ENCODE measurements around the gene FASTKD3. TPM values are rescaled to one million over a fixed set of nuclear protein-coding genes. Genes with fewer than 3 reads are reported as not detected.
A peak's percentile ranks its signal among the peaks of the same experiment; 100 is the strongest.

FASTKD3 gene
- total and polyA plus RNA-seq, 2 of the 4 experiments (the other 2 are of a cell fraction) = 8.4 to 12.7 TPM

DNA sequence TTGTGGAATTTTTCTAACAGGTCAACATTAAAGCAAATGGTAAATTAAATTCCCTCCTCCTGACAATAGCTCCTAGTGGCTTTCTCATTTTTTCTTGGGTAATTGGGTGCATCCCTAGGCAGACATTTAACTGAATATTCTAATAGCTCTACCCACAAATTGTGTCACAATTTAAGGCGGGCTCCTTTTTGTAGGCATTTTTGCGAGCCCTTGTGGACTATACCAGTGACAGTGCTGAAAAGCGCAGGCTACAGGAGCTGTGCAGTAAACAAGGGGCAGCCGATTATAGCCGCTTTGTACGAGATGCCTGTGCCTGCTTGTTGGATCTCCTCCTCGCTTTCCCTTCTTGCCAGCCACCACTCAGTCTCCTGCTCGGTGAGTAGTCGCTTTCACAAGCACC lies 20.1 kb upstream of the FASTKD3 start:
- H4K8ac ChIP-seq (ENCODE audit: low read depth in 2 of 2, low read length in 2 of 2) = no peak overlapping the region
- ATAC-seq (ENCODE audit: low read depth) (no peak), DNase-seq (no peak)
- no peaks in the 10 kb centered on the region for H3K9me3 ChIP-seq (ENCODE audit: control insufficient read depth, insufficient read depth, low read length)
- no peak overlapping the region for H2BK5ac ChIP-seq (ENCODE audit: low read depth, low read length, poor library complexity, severe bottlenecking)
- no peaks in the 10 kb centered on the region; the same call in 1 of the 2 replicates for H3K9me1 ChIP-seq (ENCODE audit: insufficient read depth, low read length)
- H3K4me1 ChIP-seq (ENCODE audit: control insufficient read depth, insufficient read depth, low read length) = peaks cover 4% of the 10 kb centered on the region
- ChIA-PET POLR2A (ENCODE audit: unreplicated experiment) (no interaction called here), CTCF (no interaction called here)
- no peak overlapping the region for H2AFZ ChIP-seq (replicated peaks; ENCODE audit: low read length, poor library complexity)
- H3K18ac ChIP-seq (ENCODE audit: low read depth, low read length) = 0 out of 2 replicates have a peak overlapping the region, but pooled peaks have one; percentile 7
- H2AK5ac ChIP-seq (ENCODE audit: low read depth, low read length) = peak overlapping the region; percentile 75
- H4K91ac ChIP-seq (ENCODE audit: insufficient read depth, low read depth, low read length) = peak overlapping the region; percentile 66
- H2BK120ac ChIP-seq (ENCODE audit: low read depth, low read length) = peak overlapping the region; percentile 64
- peak overlapping the region; percentile 83; the same call in 2 of the 3 replicates for H2BK15ac ChIP-seq (ENCODE audit: low read depth, low read length)
- H3K27me3 ChIP-seq (ENCODE audit: control insufficient read depth, insufficient read depth, low read length) = no peaks in the 10 kb centered on the region
- TF ChIP-seq SMC3 (IDR thresholded peaks at IDR 0.05; ENCODE audit: low read depth, low read length) (no peak), MAFK (IDR thresholded peaks at IDR 0.05; ENCODE audit: low read depth, low read length) (no peak), MAZ (IDR thresholded peaks at IDR 0.05; ENCODE audit: borderline replicate concordance, low read depth, low read length) (no peak), MXI1 (IDR thresholded peaks at IDR 0.05; ENCODE audit: borderline replicate concordance, low read depth, low read length) (no peak), NFE2L2 (IDR thresholded peaks at IDR 0.05; ENCODE audit: low read depth, low read length) (no peak), FOS (IDR thresholded peaks at IDR 0.05; ENCODE audit: low read depth, low read length) (no peak), CEBPB (IDR thresholded peaks at IDR 0.05; ENCODE audit: low read depth, low read length) (no peak), ELK1 (IDR thresholded peaks at IDR 0.05; ENCODE audit: borderline replicate concordance, low read depth, low read length) (no peak), RAD21 (IDR thresholded peaks at IDR 0.05; ENCODE audit: low read length) (no peak), POLR2A (IDR thresholded peaks at IDR 0.05; ENCODE audit: low read depth, low read length) (no peak), CHD1 (IDR thresholded peaks at IDR 0.05; ENCODE audit: low read depth, low read length) (no peak), BHLHE40 (IDR thresholded peaks at IDR 0.05; ENCODE audit: low read depth, low read length) (no peak)
- TF ChIP-seq, protein P1, sequence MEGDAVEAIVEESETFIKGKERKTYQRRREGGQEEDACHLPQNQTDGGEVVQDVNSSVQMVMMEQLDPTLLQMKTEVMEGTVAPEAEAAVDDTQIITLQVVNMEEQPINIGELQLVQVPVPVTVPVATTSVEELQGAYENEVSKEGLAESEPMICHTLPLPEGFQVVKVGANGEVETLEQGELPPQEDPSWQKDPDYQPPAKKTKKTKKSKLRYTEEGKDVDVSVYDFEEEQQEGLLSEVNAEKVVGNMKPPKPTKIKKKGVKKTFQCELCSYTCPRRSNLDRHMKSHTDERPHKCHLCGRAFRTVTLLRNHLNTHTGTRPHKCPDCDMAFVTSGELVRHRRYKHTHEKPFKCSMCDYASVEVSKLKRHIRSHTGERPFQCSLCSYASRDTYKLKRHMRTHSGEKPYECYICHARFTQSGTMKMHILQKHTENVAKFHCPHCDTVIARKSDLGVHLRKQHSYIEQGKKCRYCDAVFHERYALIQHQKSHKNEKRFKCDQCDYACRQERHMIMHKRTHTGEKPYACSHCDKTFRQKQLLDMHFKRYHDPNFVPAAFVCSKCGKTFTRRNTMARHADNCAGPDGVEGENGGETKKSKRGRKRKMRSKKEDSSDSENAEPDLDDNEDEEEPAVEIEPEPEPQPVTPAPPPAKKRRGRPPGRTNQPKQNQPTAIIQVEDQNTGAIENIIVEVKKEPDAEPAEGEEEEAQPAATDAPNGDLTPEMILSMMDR (conservative IDR thresholded peaks at IDR 0.05; ENCODE audit: low read depth, low read length) = no peak
- H3K36me3 ChIP-seq (ENCODE audit: control insufficient read depth, insufficient read depth, low read length) = peaks cover 18% of the 10 kb centered on the region
- dilution Hi-C loops (cut with HindIII; ENCODE audit: low sequenced_read_pairs, unreplicated experiment) = no loop called here
- H2AK9ac ChIP-seq (replicated peaks; ENCODE audit: low read depth, low read length, poor library complexity) = no peak overlapping the region
- H3K4me3 ChIP-seq (ENCODE audit: insufficient read depth, low read depth, low read length) = no peak overlapping the region
- H3K27ac ChIP-seq (ENCODE audit: insufficient read depth, low read length) = peak overlapping the region; percentile 21; the same call in 1 of the 2 replicates
- H3K23ac ChIP-seq (ENCODE audit: low read depth, low read length) = no peak overlapping the region
- peak overlapping the region; percentile 47; the same call in 1 of the 2 replicates for H3K4ac ChIP-seq (ENCODE audit: low read depth, low read length)
- WGBS, 2 experiments (ENCODE audit: extremely low coverage in 2 of 2, insufficient read length in 1 of 2) = 100% methylated on average over 1 of the region's 9 CpGs; no CpG with 5 or more reads in 1 of the 2 experiments
- intact Hi-C loops (cut with micrococcal nuclease) = loop anchor here (5.0 kb wide), 1 partner anchor 1323 kb away; no protein-coding TSS in a partner anchor
- no peak overlapping the region for H3K14ac ChIP-seq (replicated peaks; ENCODE audit: low read depth, low read length)
- peak overlapping the region; percentile 68; the same call in 1 of the 2 replicates for H2BK20ac ChIP-seq (ENCODE audit: low read depth, low read length)
- no peak overlapping the region; the same call in 1 of the 2 replicates for H3K56ac ChIP-seq (ENCODE audit: extremely low read depth, insufficient read depth, low read length)
- in situ Hi-C loops (cut with MboI; ENCODE audit: low sequenced_read_pairs) = loop anchor here (25.0 kb wide), 2 partner anchors 1173 to 1648 kb away; partner anchors contain the start of gene SEMA5A
- no peak overlapping the region for H3K4me2 ChIP-seq (ENCODE audit: low read depth, low read length)
- BruUV-seq (replicated peaks) = no TSS peak
- H4K20me1 ChIP-seq (ENCODE audit: insufficient read depth, low read length) = no peaks in the 10 kb centered on the region
- peaks cover 3 to 10% of the 10 kb centered on the region in 2 experiments; a peak in 3 of 4 replicates for H3K79me1 ChIP-seq (ENCODE audit: low read depth in 1 of 2, low read length in 2 of 2)
- no peak overlapping the region for H3K9ac ChIP-seq (ENCODE audit: low read depth, low read length)
- peak overlapping the region; percentile 9 for H4K5ac ChIP-seq (ENCODE audit: low read depth, low read length)

Data from IMR-90 (cell line).